ENCODE results near the gene EIF2A.

DNA sequence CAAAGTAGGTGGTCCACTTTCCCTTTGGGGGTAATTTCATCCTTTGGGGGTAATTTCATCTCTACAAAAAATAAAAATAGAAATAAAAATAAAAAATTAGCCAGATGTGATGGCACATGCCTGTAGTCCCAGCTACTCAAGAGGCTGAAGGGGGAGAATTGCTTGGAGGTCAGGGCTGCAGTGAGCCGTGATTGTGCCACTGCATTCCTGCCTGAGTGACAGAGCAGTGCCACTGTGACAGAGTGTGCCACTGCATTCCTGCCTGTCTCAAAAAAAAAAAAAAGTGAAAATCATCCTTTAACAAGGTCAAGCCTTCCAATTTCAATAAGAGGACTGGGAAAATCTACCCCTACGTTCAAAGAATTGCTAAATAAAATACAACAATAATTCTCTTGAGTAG lies 23.0 kb upstream of the EIF2A start:
- TF ChIP-seq, protein P1, sequence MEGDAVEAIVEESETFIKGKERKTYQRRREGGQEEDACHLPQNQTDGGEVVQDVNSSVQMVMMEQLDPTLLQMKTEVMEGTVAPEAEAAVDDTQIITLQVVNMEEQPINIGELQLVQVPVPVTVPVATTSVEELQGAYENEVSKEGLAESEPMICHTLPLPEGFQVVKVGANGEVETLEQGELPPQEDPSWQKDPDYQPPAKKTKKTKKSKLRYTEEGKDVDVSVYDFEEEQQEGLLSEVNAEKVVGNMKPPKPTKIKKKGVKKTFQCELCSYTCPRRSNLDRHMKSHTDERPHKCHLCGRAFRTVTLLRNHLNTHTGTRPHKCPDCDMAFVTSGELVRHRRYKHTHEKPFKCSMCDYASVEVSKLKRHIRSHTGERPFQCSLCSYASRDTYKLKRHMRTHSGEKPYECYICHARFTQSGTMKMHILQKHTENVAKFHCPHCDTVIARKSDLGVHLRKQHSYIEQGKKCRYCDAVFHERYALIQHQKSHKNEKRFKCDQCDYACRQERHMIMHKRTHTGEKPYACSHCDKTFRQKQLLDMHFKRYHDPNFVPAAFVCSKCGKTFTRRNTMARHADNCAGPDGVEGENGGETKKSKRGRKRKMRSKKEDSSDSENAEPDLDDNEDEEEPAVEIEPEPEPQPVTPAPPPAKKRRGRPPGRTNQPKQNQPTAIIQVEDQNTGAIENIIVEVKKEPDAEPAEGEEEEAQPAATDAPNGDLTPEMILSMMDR (IDR thresholded peaks at IDR 0.05), result no peak
- no peak for TF ChIP-seq POLR2A (IDR thresholded peaks at IDR 0.05)

Data from heart left ventricle (tissue), 13 donors.